HFF-Myc (cell line): ENCODE measurements around the gene CHST15.

ENCODE experiments used
- DNase-seq: peaks from one replicate; pipeline ENCODE4 v3.0.0-alpha.2; 2011; ENCODE audit warnings: low read depth; ENCODE audit errors: extremely low read depth
- H3K4me3 ChIP-seq: replicated peaks from 2 replicates; pipeline ENCODE4 v1.5.1; 2011; ENCODE audit warnings: low read depth, mild to moderate bottlenecking, control low read depth, low read length
- TF ChIP-seq, protein P1 (sequence below): IDR thresholded peaks from 2 replicates; pipeline ENCODE4 v1.5.1; 2012; ENCODE audit warnings: mild to moderate bottlenecking, low read depth, low read length, control low read depth; ENCODE audit errors: missing control alignments

The CHST15 gene

DNA sequence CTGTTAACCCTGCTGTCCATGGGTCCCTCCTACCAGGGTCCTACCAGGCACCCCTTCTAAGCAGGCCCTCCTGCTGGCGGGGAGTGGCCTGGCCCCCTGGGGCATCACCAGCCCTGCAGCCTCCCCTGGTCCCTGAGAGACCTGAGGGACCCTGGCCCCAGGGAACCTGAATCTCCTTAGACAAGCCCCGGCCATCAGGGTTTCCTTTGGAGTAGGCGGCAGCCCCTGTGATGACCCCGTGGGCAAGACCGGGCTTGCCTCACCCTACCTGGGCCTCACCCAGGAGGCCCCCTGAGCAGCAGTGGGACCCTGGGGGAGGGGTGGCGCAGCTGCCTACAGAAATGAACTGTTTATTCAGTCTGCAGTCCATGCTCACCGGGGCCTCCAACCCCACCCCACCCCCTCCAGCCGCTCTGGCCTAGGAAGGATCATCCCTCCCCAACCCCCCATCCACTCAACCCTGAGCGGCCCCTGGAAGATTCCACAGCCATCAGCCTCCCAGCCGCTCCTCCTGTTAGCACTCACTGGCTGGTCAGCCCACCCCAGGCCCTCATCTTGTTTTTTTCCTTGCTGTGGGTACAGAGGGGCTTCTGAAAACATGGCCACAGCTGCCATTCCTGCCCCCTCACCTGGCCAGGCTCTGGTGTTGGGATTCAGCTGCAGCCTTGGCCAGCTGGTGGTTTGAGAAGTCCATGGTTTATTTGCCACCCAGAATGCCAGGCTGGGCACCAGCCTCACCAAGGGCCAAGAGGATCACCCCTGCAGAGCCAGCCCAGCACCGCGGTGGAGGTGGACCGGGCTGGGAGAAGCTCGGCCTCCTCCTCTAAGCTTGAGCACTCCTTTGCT is 34.8 kb upstream of the CHST15 start:
- TF ChIP-seq, protein P1, sequence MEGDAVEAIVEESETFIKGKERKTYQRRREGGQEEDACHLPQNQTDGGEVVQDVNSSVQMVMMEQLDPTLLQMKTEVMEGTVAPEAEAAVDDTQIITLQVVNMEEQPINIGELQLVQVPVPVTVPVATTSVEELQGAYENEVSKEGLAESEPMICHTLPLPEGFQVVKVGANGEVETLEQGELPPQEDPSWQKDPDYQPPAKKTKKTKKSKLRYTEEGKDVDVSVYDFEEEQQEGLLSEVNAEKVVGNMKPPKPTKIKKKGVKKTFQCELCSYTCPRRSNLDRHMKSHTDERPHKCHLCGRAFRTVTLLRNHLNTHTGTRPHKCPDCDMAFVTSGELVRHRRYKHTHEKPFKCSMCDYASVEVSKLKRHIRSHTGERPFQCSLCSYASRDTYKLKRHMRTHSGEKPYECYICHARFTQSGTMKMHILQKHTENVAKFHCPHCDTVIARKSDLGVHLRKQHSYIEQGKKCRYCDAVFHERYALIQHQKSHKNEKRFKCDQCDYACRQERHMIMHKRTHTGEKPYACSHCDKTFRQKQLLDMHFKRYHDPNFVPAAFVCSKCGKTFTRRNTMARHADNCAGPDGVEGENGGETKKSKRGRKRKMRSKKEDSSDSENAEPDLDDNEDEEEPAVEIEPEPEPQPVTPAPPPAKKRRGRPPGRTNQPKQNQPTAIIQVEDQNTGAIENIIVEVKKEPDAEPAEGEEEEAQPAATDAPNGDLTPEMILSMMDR, result no peak
- no peak for DNase-seq
- H3K4me3 ChIP-seq, result no peak overlapping the region

DNA sequence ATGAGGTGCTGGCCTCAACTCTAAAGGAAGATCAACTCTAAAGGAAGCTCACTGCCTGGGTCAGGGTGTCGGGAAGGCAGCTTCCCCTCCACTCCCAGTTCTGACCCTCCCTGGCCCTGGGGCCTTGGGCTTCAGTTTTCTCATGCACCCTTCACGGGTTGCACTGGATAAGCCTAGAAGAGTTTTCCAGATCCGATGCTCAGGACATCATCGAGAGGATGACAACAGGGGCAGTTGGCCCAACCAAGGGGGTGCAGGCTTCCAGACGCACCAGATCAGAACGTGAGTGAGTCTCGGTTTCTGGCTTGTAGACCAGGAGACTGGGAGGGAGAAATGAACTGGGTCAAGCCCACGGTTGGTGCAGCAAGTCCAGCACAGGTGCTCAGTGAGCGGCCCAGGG is 34.2 kb upstream of the CHST15 start:
- TF ChIP-seq, protein P1, result no peak
- H3K4me3 ChIP-seq, result no peak overlapping the region
- no peak for DNase-seq

DNA sequence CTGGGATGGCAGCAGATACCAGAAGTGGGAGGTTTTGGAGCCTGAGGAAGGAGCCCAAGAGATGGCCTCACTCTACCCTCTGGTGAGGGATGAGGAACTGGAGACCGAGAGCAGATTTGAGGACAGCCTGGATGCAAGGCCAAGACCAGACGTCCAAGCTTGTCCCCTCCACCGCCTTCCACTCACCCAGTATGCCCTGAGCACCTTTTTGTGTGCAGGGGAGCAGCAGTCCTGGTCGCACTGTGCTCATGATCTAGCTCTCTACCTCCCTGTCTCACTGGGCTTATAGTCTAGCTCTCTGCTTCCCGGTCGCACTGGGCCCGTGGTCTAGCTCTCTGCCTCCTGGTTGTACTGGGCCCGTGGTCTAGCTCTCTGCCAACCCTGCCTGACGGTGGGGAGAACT is 33.6 kb upstream of the CHST15 start:
- H3K4me3 ChIP-seq, result no peak overlapping the region
- DNase-seq, result no peak
- TF ChIP-seq, protein P1, result no peak

DNA sequence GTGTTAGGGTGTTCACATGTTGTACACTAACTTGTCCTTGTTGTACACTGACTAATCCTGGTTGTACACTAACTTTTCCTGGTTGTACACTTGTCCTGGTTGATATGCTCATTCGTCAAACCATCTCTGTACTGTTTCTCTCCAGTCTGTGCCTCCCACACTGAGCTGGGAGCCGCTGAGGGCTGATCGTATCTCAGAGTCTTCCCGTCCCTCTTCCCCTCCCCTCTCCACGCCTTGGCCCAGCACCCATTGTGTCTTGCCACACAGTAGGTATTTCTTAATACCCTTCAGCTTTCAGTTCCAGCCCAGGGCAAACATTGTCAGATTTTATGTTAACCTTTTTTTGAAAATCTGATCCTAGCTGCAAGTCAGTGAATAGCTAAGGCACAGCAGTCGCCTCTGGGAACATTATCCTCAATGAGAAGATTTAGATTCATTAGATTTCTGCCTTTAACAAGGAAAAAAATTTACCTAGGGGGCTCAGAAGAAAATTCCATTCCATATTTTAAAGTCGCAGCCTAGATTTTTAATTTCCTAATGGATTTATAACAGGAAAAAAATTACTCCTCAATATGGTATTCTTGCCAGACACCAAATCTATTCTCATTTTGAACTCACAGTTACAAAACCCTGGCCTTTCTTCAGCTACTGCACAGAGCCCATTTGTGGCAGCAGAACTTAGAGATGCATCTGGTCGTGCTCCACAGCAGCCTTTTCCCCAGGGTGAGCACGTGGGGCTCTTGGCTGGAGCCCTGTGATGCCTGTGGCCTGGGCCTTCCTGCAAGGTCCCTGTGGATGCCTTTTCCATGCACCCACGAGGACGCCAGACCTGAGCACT is 33.0 kb upstream of the CHST15 start:
- no peak overlapping the region for H3K4me3 ChIP-seq
- no peak for DNase-seq
- TF ChIP-seq, protein P1, result no peak

DNA sequence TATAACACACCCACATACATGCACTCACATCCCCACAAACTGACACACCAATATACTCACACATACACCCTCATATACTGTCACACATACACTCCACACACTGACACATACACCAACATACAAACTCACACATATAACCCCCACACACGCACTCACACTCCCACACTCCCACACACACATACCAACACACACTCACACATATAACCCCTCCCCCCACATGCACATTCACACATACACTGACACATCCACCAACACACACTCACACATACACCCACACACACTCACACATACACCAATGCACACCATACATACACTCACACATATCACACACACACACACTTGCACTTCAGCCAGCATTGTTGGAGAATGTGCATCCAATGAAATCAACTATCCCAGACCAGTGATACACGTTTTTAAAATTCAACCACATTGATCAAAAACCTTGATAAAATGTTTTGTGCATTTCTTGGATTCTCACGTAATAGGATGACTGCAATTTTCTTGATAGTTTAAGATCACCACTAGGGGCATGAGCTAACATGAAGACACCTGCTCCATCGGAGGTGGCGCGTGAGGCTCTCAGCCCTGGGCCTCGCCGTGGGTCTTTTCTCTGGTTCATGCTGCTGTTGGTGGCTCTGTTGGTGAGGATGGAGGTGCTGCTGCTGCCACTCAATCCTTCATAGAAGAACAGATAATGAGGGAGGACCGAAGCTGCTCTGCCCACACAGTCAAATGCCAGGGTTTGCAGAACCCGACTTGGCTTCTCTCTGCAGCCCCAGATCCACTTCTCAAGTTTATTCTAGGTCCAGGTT is 32.1 kb upstream of the CHST15 start:
- no peak for DNase-seq
- TF ChIP-seq, protein P1, result no peak
- H3K4me3 ChIP-seq, result no peak overlapping the region

DNA sequence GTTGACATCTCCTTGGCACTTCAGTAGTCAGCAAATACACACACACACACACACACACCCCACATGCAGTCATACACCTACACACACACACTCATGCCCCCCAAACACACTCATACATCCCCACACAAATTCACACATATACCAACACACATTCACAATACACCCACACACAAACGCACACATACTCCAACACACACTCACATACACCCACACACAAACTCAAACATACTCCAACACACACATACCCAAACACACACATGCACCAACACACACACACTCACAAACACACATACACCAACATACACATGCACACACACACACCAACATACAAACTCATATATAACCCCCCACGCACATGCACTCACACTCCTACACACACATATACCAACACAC is 31.4 kb upstream of the CHST15 start:
- no peak for DNase-seq
- no peak overlapping the region for H3K4me3 ChIP-seq

More for the DNA sequence above, 31.4 kb upstream of the CHST15 start:
- TF ChIP-seq, protein P1, result no peak
